B cell (primary cell): ENCODE data around the gene COPS3.

Experiments
- EZH2 ChIP-seq: IDR thresholded peaks from 2 replicates; pipeline ENCODE4 v1.6.1; 2012; ENCODE audit warnings: borderline replicate concordance, low read depth, mild to moderate bottlenecking, moderate library complexity, low read length; ENCODE audit not compliant: insufficient read depth, poor library complexity, severe bottlenecking
- TF ChIP-seq, protein P1 (sequence below): fragments of 200-600 bp; IDR thresholded peaks from one replicate; pipeline ENCODE4 v1.8.0; 2022; ENCODE audit warnings: antibody characterized with exemption, mild to moderate bottlenecking

- TF ChIP-seq, protein P1, sequence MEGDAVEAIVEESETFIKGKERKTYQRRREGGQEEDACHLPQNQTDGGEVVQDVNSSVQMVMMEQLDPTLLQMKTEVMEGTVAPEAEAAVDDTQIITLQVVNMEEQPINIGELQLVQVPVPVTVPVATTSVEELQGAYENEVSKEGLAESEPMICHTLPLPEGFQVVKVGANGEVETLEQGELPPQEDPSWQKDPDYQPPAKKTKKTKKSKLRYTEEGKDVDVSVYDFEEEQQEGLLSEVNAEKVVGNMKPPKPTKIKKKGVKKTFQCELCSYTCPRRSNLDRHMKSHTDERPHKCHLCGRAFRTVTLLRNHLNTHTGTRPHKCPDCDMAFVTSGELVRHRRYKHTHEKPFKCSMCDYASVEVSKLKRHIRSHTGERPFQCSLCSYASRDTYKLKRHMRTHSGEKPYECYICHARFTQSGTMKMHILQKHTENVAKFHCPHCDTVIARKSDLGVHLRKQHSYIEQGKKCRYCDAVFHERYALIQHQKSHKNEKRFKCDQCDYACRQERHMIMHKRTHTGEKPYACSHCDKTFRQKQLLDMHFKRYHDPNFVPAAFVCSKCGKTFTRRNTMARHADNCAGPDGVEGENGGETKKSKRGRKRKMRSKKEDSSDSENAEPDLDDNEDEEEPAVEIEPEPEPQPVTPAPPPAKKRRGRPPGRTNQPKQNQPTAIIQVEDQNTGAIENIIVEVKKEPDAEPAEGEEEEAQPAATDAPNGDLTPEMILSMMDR: no peak
- TF ChIP-seq EZH2: no peak
These were observed 22.0 kb downstream of the COPS3 start for GRCh38 chr17:17258998-17259397.
